Stimulated activated CD8-positive, alpha-beta memory T cell treated with anti-CD3 and anti-CD28 coated beads, Interleukin-12 subunit alpha, Interleukin-12 subunit beta, amount 100 ng/mL, for 1 hour (primary cell): ENCODE measurements around the gene SCFD2.
"Not testable (repeated sequence)": the region's sequence is repeated elsewhere in the genome, so short reads cannot be mapped to it uniquely, and the experiment has no call there.

Experiments
- DNase-seq: peaks from one replicate; pipeline ENCODE4 v3.0.0-alpha.2; 2020; ENCODE audit warnings: low read depth

The SCFD2 gene

DNA sequence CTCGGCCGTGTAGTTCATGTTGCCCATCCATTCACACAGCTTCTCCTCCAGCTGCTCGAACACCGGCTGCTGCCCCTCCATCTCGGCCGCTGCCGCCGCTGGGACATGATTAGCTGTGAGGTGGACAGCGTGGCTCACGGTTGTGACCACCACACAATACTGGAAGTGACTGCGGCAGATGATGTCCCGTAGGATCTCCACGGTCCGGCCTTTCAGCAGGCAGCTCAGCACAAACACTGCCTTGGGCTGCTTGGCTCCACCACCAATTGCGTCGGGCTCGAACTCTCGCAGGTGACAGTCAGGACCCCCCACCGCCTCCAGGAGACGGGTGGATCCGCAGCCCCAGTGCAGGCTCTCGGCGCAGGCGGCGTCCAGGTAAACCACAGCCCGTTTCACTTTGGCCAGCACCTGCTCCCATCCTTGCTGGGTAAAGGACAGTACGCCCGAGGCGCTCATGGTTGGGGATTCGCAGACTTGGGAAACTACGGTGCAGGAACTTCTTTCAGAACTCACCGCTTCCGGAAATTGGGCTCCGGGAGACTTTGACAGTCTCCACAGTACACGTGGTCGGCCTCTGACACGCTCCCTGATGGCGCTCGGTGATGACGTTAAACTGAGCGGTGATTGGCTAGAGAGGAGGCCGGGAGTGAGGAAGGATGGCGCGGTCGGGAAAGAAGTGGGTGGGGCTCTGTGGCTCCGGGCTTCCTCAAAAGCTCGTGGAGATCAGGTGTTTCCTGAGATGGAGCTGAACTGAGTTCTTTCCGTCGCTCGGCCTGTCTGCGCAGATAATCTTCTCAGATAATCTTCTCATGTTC lies at the start of gene SCFD2:
Gene SCFD2 (minus strand): TSS at position 576 of the 815 bp plus-strand sequence.
- DNase-seq, result peak; percentile 97

DNA sequence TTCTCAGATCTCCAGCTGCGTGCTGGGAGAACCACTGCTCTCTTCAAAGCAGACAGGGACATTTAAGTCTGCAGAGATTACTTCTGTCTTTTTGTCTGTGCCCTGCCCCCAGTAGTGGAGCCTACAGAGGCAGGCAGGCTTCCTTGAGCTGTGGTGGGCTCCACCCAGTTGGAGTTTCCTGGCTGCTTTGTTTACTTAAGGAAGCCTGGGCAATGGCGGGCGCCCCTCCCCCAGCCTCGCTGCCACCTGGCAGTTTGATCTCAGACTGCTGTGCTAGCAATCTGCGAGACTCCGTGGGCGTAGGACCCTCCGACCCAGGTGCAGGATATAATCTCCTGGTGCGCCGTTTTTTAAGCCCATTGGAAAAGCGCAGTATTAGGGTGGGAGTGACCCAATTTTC lies 43.6 kb upstream of the SCFD2 start:
- not testable (repeated sequence) for DNase-seq

DNA sequence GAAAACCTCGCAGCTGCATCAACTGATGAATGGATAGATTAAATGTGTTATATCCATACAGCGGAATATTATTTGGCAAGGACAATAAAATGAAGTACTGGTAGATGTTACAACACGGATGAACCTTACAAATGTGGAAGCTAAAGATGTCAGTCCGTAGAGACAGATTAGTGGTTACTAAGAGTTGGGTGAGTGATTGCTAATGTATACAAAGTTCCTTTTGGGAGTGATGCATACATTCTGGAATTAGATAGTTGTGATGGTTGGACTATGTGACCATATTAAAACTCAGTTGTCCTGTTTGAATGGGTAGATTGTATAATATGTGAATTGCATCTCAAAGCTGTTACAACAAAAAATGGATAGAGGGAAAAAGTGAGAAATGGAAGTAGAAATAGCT lies 14.4 kb upstream of the SCFD2 start:
- no peak for DNase-seq

DNA sequence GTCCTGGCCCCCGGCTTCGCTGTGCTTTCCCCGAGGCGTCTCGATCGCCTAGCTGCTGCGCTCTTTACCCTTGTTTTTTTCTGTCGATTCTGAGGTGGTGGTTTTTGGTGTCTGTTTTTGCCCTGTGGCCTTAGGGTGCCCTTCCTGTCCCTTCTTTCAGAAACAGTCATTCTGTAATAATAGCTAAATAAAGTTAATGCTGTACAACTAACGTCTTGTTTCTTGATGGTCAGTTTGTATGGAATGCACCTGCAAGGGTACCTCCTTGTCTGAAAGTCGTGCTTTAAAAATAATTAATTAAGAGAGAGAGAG lies 12.3 kb upstream of the SCFD2 start:
- DNase-seq, result no peak

DNA sequence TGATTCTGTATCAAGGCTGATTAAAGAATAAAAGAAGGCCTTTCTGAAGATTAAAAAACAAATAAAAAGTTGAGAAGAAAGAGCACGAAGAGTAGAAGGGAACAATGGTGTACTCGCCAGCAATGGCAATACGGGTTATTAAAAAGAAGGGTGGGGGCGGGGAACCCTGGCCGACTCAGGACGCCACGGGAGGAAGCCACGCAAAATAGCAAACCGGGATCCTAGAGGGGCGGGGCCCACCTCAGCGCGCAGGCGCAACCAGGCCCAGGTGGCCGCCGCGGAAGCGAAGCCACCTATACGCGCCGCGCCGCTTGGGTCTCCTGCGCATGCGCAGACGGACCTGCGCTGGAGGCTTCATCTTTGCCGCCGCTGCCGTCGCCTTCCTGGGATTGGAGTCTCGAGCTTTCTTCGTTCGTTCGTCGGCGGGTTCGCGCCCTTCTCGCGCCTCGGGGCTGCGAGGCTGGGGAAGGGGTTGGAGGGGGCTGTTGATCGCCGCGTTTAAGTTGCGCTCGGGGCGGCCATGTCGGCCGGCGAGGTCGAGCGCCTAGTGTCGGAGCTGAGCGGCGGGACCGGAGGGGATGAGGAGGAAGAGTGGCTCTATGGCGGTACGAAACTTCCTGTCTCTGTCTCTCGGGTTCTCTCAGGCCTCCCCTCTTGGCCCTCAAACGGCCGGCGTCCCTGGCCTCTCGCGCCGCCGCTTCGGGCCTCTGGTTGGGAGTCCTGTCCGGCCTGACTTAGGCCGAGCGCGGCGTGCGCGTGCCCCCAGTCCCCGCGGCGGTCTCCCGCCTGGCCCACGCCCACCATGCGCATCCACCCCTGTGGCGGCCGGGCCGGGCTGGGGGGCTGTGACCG lies 11.7 kb upstream of the SCFD2 start, which contains the start of gene FIP1L1:
Gene FIP1L1 (plus strand): TSS at position 323 of the 852 bp plus-strand sequence. CDS start 198 bp downstream, at position 521.
- peak; percentile 93 for DNase-seq

DNA sequence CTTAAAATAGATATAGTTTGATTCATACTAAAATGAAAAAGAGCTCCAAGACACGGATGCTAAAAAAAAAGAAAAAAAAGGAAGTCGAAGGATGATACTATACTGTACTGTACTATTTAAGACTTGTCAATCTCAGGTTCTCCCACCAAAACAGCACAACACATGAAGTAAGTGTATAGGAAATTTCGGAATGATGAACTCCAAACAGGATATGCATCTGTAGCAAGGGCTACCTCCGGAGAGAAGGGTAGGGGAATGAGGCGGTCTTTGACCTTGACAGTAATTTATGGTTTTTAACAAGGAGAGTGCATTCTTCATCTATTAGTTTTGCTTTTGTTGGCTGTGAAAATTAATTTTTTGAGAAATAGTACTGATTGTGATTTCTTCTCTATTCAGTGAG lies 11.0 kb upstream of the SCFD2 start:
- no peak for DNase-seq

DNA sequence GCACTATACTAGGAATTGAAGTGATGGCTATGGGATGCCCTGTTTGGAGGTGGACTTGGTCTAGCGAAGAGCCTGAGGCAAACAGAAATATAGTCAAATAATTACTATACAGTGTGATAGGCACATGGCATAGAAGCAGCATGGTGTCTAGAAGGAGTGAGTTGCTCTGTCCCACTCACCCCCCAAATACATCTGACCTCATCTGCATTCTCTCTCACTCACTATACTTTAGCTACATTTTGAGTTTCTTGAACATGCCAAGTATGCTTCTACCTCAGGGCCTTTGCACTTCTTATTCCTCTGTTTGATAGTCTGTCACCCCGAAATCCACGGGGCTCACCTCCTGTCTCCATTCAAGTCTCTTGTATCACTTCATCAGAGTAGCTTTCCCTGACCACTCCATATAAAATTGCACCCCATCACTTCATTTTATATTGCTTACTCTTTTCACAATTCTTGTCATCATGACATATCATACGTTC lies 9.0 kb upstream of the SCFD2 start:
- DNase-seq, result no peak

DNA sequence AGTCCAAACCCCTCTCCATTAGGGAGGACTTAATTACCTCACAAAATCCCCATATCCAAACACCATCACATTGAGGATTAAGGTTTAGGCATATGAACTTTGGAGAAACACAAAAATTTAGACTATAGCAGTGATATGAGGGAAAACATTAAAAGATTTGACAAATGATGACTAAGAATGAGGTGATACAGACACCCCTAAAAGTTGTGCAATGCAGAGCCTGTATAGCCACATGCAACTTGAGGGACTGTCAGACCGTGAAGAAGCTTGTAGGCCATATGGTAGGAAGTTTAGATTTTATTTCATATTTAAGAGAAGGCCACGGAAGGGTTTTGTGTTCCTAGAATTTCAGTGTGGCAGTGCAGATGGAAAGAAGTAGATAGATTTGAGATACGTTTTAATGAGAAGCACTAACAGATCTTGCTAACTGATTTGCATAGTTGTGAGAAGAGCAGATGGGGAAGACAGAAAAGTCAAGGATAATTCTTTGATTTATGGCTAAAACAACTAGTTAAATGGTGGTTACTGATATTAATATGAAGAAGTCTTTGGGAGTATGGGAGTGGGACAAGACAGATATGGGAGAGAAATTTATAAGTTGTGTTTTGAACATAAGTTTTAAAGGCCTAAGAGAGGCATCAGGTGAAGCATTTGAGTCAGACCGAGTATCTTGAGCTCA lies 6.1 kb upstream of the SCFD2 start:
- no peak for DNase-seq

DNA sequence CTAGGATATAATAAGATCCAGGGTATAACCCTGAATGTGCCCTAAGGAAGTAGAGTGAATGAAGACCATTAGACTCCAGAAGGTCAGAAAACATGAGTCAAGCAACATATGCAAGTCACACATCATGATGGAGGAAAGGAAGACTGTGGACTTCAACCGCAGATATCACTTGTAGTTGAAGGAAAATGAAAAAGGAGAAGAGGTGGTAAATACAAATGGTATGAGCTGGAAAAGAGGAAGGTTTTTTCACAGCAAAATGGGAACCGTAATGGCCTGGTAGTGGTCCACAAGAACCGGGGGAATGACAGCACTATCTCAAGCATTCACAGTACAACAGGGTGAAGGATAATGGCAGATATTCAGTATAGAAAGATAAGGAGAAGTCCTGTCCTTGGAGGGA lies 5.2 kb upstream of the SCFD2 start:
- no peak for DNase-seq

DNA sequence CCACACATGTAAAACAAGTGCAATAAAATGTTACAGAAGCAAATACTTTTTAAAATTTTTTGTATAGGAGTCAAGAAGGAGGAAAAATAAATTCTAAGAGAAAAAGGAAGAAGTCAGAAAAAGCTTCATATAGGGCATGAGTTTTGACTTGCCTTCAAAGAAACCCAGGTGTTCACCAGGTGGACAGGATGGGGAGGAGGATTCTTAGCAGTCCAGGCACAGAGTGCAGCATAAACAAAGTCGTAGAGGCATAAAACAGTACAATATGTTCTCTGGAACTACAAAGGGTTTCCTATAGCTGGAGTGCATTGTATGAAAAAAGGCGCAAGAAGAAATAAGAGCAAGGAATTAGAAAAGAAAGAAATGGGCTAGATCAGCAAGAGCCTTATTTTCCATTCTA lies 1.9 kb upstream of the SCFD2 start:
- DNase-seq, result no peak

DNA sequence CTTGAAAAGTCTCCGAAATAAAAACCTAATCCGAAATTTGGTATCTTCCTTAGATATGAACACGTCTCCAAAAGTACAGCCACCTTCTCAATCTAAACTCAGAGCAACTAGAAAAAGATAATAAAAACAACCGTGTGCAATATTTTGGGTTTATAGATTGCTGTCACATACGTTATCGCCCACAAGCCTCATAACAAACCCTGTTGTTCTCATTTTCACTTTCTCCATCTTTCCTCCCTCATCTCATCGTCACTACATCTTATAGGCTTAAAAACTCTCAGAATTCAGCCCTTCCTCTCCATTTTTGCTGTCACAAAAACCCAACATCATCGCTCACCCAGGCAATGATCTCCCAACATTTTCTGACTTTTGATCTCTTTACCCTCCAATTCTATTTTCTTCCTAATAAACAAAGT lies 448 bp upstream of the SCFD2 start:
- DNase-seq, result no peak

DNA sequence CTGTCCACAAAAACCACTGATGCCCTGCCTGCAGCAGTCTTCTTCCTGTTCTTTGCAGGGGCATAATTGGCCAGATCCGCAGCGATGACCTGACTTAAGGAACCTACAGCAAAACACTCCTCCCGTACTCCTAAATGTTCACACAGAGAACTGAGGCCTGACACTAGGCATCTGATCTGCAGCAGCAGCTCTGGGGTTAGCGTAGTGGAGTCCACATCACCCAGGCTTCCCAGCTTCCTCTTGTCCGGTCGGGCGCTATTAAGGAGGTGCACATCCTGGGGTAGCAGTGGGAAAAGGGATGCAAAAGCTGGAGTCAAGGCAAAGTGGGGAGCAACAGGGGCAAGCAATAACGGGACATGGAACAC lies 758 bp downstream of the SCFD2 start:
- DNase-seq, result no peak

DNA sequence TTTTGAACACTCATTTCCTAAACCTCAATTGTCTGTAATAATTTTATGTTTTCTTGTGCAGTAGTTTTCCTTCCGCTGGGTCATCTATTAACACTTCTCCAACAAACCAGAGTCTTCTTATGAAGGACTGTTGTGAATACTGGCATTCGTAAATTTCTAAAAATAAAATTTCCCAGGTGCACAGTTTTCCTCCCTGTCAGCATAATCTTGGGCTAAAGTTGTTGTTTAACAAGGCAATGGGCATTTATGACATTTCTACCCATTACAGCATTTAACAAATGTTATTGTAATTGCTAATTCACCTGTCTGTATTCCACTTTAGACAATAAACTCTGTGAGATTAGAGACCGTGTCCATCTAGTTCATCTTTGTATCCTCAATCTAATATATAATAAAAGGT lies 1.2 kb downstream of the SCFD2 start:
- no peak for DNase-seq

DNA sequence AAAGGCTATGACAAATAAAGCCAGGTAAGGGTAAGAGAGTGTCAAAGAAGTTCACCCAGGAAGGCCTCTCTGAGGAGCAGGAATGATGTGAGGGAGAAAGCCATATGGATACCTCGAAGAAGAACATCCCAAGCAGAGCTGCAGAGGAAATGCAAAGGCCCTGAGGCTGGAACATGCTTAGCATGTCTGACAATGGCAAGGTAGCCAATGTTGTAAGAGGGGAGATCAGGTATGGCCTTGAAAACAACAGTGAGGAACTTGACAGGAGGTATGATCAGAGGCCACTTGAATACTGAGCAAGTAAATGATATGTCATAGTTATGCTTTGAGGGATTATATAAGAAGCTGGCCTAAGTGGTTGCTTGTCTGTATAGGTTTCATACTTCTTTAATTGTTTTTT lies 3.8 kb downstream of the SCFD2 start:
- no peak for DNase-seq

DNA sequence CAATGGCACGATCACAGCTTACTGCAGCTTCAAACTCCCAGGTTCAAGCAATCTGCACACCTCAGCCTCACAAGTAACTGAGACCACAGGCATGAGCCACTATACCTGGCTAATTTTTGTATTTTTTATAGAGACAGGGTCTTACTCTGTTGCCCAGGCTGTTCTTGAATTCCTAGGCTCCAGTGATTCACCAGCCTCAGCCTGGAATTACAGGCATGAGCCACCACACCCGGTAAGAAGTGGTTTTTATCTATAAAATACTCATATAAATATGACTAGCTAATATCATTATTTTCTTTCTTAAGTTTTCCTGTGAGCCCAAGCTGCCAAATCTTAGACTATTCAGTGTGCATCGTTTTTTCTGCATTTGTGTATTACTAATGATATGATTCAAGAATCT lies 4.4 kb downstream of the SCFD2 start:
- no peak for DNase-seq

DNA sequence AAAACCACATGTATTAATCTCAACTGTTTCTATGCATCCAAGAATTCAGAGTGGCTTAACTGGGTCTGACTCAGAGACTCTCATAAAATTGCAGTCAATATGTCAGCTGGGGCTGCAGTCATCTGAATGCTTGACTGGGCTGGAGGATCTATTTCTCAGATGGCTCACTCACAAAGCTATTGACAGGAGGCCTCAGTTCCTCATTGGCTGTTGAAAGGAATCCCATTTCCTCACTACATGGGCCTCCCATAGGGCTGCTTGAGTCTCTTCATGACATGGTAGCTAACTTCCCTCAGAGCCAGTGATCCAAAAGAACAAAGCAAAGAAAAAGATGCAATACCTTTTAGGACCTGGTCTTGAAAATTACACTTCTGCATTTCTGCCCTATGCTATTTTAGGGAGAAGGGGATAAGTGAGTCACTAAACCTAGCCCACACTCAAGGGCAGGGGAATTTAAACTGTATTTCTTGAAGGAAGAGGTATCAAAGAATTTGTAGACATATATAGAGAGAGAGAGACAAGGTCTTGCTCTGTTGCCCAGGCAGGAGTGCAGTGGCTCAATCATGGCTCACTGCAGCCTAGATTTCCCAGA lies 9.8 kb downstream of the SCFD2 start:
- no peak for DNase-seq

DNA sequence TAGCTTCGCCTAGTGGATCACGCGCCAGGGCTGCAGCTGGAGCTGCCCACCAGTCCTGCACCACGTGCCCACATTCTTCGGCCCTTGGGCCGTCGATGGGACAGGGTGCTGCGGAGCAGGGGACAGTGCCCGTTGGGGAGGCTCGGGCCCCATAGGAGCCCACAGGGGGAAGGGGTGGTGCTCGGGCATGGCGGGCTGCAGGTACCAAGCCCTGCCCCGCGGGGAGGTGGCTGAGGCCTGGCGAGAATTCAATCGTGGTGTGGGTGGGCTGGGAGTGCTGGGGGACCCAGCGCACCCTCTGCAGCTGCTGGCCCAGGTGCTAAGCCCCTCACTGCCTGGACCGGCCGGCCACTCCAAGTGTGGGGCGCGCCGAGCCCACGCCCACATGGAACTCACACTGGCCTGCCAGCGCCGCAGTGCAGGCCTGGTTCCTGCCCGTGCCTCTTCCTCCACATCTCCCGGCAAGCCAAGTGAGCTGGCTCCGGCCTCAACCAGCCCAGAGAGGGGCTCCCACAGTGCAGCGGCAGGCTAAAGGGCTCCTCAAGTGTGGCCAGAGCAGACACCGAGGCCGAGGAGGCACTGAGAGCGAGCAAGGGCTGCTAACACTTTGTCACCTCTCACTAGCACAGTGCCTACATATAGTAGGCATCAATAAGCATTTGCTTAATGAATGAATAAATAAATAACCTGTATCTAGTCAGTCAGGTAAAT lies 11.7 kb downstream of the SCFD2 start:
- DNase-seq, result no peak

DNA sequence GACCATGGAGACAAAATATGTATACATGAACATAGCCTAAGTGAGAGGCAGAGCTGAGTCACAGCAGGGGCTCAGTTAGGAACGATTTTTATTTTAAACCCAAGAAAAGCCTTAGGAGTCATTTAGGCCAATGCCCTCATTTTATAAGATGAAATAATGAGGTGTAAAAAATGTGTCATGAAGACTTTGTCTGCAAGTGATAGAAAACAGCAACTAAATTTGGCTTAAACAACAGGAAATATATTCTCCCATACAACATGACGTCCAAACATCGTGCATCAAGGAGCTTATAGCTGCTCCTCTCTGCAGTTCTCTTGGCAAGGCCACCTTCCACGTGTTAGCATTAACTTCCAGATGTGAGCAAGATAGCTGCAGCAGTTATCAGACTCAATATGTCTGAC lies 16.8 kb downstream of the SCFD2 start:
- no peak for DNase-seq

DNA sequence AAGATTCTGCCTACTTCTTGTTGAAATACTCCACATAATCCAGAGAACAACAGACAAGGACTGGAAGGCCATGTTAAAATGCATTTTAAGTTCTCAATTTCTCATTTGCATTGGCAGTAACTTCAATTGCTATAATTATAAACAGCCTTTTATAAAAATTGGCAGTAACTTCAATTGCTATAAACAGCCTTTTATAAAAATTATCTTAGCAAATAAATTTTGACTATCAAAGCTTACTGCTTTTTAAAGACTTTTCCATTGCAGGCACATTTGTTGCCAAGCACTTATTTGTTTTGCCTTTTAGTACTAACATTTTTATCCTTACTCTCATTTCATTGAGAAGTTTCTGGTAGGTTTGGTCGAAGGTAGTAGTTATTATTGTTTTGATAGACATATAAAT lies 17.8 kb downstream of the SCFD2 start:
- DNase-seq, result no peak

DNA sequence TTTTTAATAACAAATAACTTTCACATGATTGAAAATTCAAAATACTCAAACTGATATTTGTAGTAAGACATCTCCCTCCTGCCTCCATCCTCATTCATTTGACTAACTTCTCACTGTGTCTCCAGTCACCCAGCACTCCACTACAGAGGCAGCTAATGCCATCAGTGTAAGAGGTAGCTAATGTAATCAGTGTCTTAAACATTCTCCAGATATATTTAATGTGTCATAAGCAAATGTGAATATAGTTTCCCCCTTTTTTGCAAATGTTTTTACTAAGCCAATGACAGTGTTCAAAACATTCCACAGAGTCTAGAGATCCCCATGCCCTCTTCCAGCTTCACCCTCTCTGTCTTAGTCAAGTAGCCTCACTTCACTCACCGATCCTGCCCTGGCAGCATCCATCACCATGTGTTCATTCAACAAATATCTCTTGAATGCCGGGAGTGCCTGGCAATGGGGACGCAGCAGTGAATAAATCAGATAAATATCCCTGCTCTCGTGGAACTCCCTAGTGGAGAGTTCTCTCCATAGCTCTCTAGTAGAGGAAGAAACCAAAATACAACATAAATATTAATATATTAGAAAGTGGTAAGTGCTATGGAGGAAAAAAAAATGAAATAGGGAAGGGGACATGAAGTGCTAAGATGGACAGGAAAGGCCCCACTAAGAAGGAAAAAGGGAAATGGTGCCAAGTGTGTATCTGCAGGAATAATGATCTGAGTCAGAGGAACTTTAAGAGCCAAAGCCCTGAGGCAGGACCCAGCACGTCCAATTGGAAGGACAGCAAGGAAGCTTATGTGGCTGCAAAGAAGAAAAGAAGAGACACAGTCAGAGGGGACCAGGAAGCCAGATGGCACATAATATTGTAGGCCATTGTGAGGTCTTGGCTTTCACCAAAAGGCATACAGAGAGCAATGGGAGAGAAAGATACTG lies 18.7 kb downstream of the SCFD2 start:
- no peak for DNase-seq

DNA sequence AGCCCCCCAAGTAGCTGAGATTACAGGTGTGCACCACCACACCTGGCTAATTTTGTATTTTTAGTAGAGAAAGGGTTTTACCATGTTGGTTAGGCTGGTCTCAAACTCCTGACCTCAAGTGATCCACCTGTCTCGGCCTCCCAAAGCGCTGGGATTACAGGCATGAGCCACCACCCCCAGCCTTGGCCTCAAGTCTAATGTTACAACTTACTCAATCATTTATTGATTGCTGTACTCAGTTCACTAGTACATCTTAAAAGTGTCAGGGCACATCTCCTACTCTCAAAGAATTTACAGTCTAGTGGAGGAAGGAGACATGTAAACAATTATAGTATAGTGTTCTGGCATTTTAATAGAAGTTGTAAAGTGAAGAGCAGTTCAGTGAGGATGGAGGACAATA lies 19.5 kb downstream of the SCFD2 start:
- not testable (repeated sequence) for DNase-seq
